Adrenal gland (tissue), 5 donors: ENCODE measurements around the gene HADHB.

Experiments
- POLR2A ChIP-seq, 2 donors: fragments of 450-650 bp; IDR thresholded peaks; one replicate each; pipeline ENCODE4 v1.6.1; 2017; ENCODE audit warnings: antibody characterized with exemption in 2 of 2, mild to moderate bottlenecking in 2 of 2, moderate library complexity in 1 of 2
- TF ChIP-seq, protein P1 (sequence below), 6 experiments: fragments of 450-650 bp in 4 of 6; fragments of 200-600 bp in 2 of 6; sonication (generic) in 1 of 6; IDR thresholded peaks; 1 replicate in 5 of 6; 2 replicates in 1 of 6; pipeline versions ENCODE4 v1.5.1 to v1.8.0; 2016 to 2021; ENCODE audit warnings: antibody characterized with exemption in 6 of 6, mild to moderate bottlenecking in 2 of 6, moderate library complexity in 1 of 6
- donor health status: DM: no; HTN: no; CAD: no.

GRCh38 chr2:26197516-26197915 is 47.2 kb upstream of the HADHB start:
- TF ChIP-seq, protein P1, sequence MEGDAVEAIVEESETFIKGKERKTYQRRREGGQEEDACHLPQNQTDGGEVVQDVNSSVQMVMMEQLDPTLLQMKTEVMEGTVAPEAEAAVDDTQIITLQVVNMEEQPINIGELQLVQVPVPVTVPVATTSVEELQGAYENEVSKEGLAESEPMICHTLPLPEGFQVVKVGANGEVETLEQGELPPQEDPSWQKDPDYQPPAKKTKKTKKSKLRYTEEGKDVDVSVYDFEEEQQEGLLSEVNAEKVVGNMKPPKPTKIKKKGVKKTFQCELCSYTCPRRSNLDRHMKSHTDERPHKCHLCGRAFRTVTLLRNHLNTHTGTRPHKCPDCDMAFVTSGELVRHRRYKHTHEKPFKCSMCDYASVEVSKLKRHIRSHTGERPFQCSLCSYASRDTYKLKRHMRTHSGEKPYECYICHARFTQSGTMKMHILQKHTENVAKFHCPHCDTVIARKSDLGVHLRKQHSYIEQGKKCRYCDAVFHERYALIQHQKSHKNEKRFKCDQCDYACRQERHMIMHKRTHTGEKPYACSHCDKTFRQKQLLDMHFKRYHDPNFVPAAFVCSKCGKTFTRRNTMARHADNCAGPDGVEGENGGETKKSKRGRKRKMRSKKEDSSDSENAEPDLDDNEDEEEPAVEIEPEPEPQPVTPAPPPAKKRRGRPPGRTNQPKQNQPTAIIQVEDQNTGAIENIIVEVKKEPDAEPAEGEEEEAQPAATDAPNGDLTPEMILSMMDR (IDR thresholded peaks at IDR 0.05), result no peak
- TF ChIP-seq POLR2A (IDR thresholded peaks at IDR 0.05), result no peak
